Hematopoietic multipotent progenitor cell treated with erythropoietin and hydrocortisone succinate and interleukin-3 and kit ligand, for 4 days (in vitro differentiated cells): ENCODE data around the gene SH2D6.
"Not testable (repeated sequence)": the region's sequence is repeated elsewhere in the genome, so short reads cannot be mapped to it uniquely, and the experiment has no call there.

Source experiments
- DNase-seq: peaks from one replicate; pipeline ENCODE4 v3.0.0-alpha.2; 2015

The SH2D6 gene

GRCh38 chr2:85472261-85472660, 53.7 kb downstream of the SH2D6 start:
- no peak for DNase-seq

GRCh38 chr2:85475799-85476490, 57.4 kb downstream of the SH2D6 start:
- DNase-seq = peak; percentile 11

- DNase-seq = no peak
Measured at GRCh38 chr2:85476624-85477023, 58.1 kb downstream of the SH2D6 start.

GRCh38 chr2:85477884-85478283, 59.4 kb downstream of the SH2D6 start:
- DNase-seq = no peak

GRCh38 chr2:85481818-85482777, 63.6 kb downstream of the SH2D6 start:
- no peak for DNase-seq

- DNase-seq = not testable (repeated sequence)
Measured at GRCh38 chr2:85484615-85485014, 66.1 kb downstream of the SH2D6 start.

GRCh38 chr2:85485815-85486214, 67.3 kb downstream of the SH2D6 start:
- DNase-seq = no peak
